ENCODE results near the gene EXD1.
"Not testable (repeated sequence)": the region's sequence is repeated elsewhere in the genome, so short reads cannot be mapped to it uniquely, and the experiment has no call there.

The EXD1 gene

GRCh38 chr15:41160639-41161315, 69.8 kb downstream of the EXD1 start:
- no peak for FAIRE-seq
- DNase-seq (ENCODE audit: insufficient read length, low spot score): no peak
- TF ChIP-seq TAF1 (IDR thresholded peaks at IDR 0.05; ENCODE audit: low read depth, low read length) (no peak), POLR2A (IDR thresholded peaks at IDR 0.05; ENCODE audit: low read depth, low read length) (no peak), PAX5 (IDR thresholded peaks at IDR 0.05; ENCODE audit: insufficient read depth, low read length, severe bottlenecking) (no peak), POU2F2 (IDR thresholded peaks at IDR 0.05; ENCODE audit: low read depth, low read length) (no peak), SPI1 (IDR thresholded peaks at IDR 0.05; ENCODE audit: low read depth, low read length) (no peak), POLR2AphosphoS5 (IDR thresholded peaks at IDR 0.05; ENCODE audit: low read depth, low read length) (no peak)

GRCh38 chr15:41154412-41154811, 76.1 kb downstream of the EXD1 start:
- FAIRE-seq (no peak), DNase-seq (ENCODE audit: insufficient read length, low spot score) (no peak)
- TF ChIP-seq POLR2AphosphoS5 (IDR thresholded peaks at IDR 0.05; ENCODE audit: low read depth, low read length) (no peak), POU2F2 (IDR thresholded peaks at IDR 0.05; ENCODE audit: low read depth, low read length) (no peak), TAF1 (IDR thresholded peaks at IDR 0.05; ENCODE audit: low read depth, low read length) (no peak), POLR2A (IDR thresholded peaks at IDR 0.05; ENCODE audit: low read depth, low read length) (no peak), SPI1 (IDR thresholded peaks at IDR 0.05; ENCODE audit: low read depth, low read length) (no peak), PAX5 (IDR thresholded peaks at IDR 0.05; ENCODE audit: insufficient read depth, low read length, severe bottlenecking) (no peak)

- no peak for DNase-seq (ENCODE audit: insufficient read length, low spot score)
- TF ChIP-seq TAF1 (IDR thresholded peaks at IDR 0.05; ENCODE audit: low read depth, low read length) (no peak), SPI1 (IDR thresholded peaks at IDR 0.05; ENCODE audit: low read depth, low read length) (no peak), POLR2A (IDR thresholded peaks at IDR 0.05; ENCODE audit: low read depth, low read length) (no peak)
- FAIRE-seq: no peak
These were observed 76.8 kb downstream of the EXD1 start for GRCh38 chr15:41153733-41154132.

- DNase-seq (ENCODE audit: insufficient read length, low spot score) (no peak), FAIRE-seq (no peak)
- TF ChIP-seq POLR2AphosphoS5 (IDR thresholded peaks at IDR 0.05; ENCODE audit: low read depth, low read length) (no peak), SPI1 (IDR thresholded peaks at IDR 0.05; ENCODE audit: low read depth, low read length) (no peak), POLR2A (IDR thresholded peaks at IDR 0.05; ENCODE audit: low read depth, low read length) (no peak), TAF1 (IDR thresholded peaks at IDR 0.05; ENCODE audit: low read depth, low read length) (no peak), PAX5 (IDR thresholded peaks at IDR 0.05; ENCODE audit: insufficient read depth, low read length, severe bottlenecking) (no peak), POU2F2 (IDR thresholded peaks at IDR 0.05; ENCODE audit: low read depth, low read length) (no peak)
These were observed 79.0 kb downstream of the EXD1 start for GRCh38 chr15:41151451-41152005.

GRCh38 chr15:41150279-41150678, 80.3 kb downstream of the EXD1 start:
- no peak for DNase-seq (ENCODE audit: insufficient read length, low spot score)
- no peak for FAIRE-seq

GRCh38 chr15:41148065-41148464, 82.5 kb downstream of the EXD1 start:
- no peak for DNase-seq (ENCODE audit: insufficient read length, low spot score)
- FAIRE-seq: no peak
- no peak for TF ChIP-seq POLR2AphosphoS5 (IDR thresholded peaks at IDR 0.05; ENCODE audit: low read depth, low read length)
- no peak for TF ChIP-seq SPI1 (IDR thresholded peaks at IDR 0.05; ENCODE audit: low read depth, low read length)
- no peak for TF ChIP-seq TAF1 (IDR thresholded peaks at IDR 0.05; ENCODE audit: low read depth, low read length)
- no peak for TF ChIP-seq POLR2A (IDR thresholded peaks at IDR 0.05; ENCODE audit: low read depth, low read length)
- no peak for TF ChIP-seq PAX5 (IDR thresholded peaks at IDR 0.05; ENCODE audit: insufficient read depth, low read length, severe bottlenecking)
- no peak for TF ChIP-seq POU2F2 (IDR thresholded peaks at IDR 0.05; ENCODE audit: low read depth, low read length)

More at GRCh38 chr15:41150279-41150678, 80.3 kb downstream of the EXD1 start:
- TF ChIP-seq SPI1 (IDR thresholded peaks at IDR 0.05; ENCODE audit: low read depth, low read length): no peak
- no peak for TF ChIP-seq TAF1 (IDR thresholded peaks at IDR 0.05; ENCODE audit: low read depth, low read length)
- TF ChIP-seq POLR2AphosphoS5 (IDR thresholded peaks at IDR 0.05; ENCODE audit: low read depth, low read length): no peak
- TF ChIP-seq POU2F2 (IDR thresholded peaks at IDR 0.05; ENCODE audit: low read depth, low read length): no peak
- TF ChIP-seq PAX5 (IDR thresholded peaks at IDR 0.05; ENCODE audit: insufficient read depth, low read length, severe bottlenecking): no peak
- TF ChIP-seq POLR2A (IDR thresholded peaks at IDR 0.05; ENCODE audit: low read depth, low read length): no peak

GRCh38 chr15:41139619-41140018, 90.9 kb downstream of the EXD1 start:
- FAIRE-seq (no peak), DNase-seq (ENCODE audit: insufficient read length, low spot score) (no peak)
- TF ChIP-seq POLR2A (IDR thresholded peaks at IDR 0.05; ENCODE audit: low read depth, low read length): no peak
- no peak for TF ChIP-seq POLR2AphosphoS5 (IDR thresholded peaks at IDR 0.05; ENCODE audit: low read depth, low read length)

- not testable (repeated sequence) for FAIRE-seq; DNase-seq (ENCODE audit: insufficient read length, low spot score)
These were observed 91.4 kb downstream of the EXD1 start for GRCh38 chr15:41139112-41139511.

- not testable (repeated sequence) for FAIRE-seq; DNase-seq (ENCODE audit: insufficient read length, low spot score)
These were observed 95.0 kb downstream of the EXD1 start for GRCh38 chr15:41135580-41135979.

- FAIRE-seq: no peak
- no peak for DNase-seq (ENCODE audit: insufficient read length, low spot score)
- no peak for TF ChIP-seq POLR2AphosphoS5 (IDR thresholded peaks at IDR 0.05; ENCODE audit: low read depth, low read length)
- TF ChIP-seq PAX5 (IDR thresholded peaks at IDR 0.05; ENCODE audit: insufficient read depth, low read length, severe bottlenecking): no peak
- TF ChIP-seq SPI1 (IDR thresholded peaks at IDR 0.05; ENCODE audit: low read depth, low read length): no peak
- TF ChIP-seq POU2F2 (IDR thresholded peaks at IDR 0.05; ENCODE audit: low read depth, low read length): no peak
- TF ChIP-seq TAF1 (IDR thresholded peaks at IDR 0.05; ENCODE audit: low read depth, low read length): no peak
- TF ChIP-seq POLR2A (IDR thresholded peaks at IDR 0.05; ENCODE audit: low read depth, low read length): no peak
These were observed 97.1 kb downstream of the EXD1 start for GRCh38 chr15:41133454-41133853.
